HepG2 (cell line): ENCODE results near the gene MEIS3. TPM values are rescaled to one million over a fixed set of nuclear protein-coding genes. Genes with fewer than 3 reads are reported as not detected.
"Not testable (repeated sequence)": the region's sequence is repeated elsewhere in the genome, so short reads cannot be mapped to it uniquely, and the experiment has no call there.

Source experiments
- ATAC-seq: fragments of 200-7000 bp; cut with Tn5 transposase; 3 replicates; pipeline ENCODE4 v1.9.1; 2020; ENCODE audit warnings: mild to moderate bottlenecking, moderate library complexity
- BruUV-seq: library from RNA; stranded (reverse); fragments of 400-500 nt; replicated peaks from 2 replicates; lab custom pipeline; 2021; lab: Mats Ljungman, UMichigan
- CTCF ChIA-PET: fragments of 300-600 bp; formaldehyde crosslinking; extraction: SDS; loops from one replicate; lab custom pipeline; 2021; ENCODE audit warnings: low total read pairs, inconsistent platforms, low intra/inter-chr PET ratio; lab: Yijun Ruan, JAX
- POLR2A ChIA-PET: fragments of 350-600 bp; sonication (Branson Sonifier 250); formaldehyde crosslinking; loops from one replicate; lab custom pipeline; 2020; ENCODE audit warnings: antibody characterized with exemption, inconsistent platforms; lab: Yijun Ruan, JAX
- DNase-seq: peaks from one replicate; pipeline ENCODE4 v3.0.0-alpha.2; 2015; ENCODE audit warnings: low spot score
- FAIRE-seq: peaks from 3 replicates; lab custom pipeline; 2011; peaks lifted over from hg19 to GRCh38; lab: Jason Lieb, UNC
- H2AFZ ChIP-seq: one replicate; pipeline ENCODE4 v1.6.1; 2011; ENCODE audit warnings: low read length, inconsistent platforms
- H3K27ac ChIP-seq: fragments of 300-600 bp; 3 replicates; pipeline ENCODE4 v1.8.0; 2011; ENCODE audit warnings: mixed run types, mild to moderate bottlenecking, mixed read lengths, low read length, inconsistent platforms; ENCODE audit not compliant: insufficient read depth; ENCODE audit errors: extremely low read length
- H3K27me3 ChIP-seq, 2 experiments: fragments of 200-600 bp in 1 of 2; 2 replicates in 1 of 2; 3 replicates in 1 of 2; pipeline versions ENCODE4 v1.6.0 to v1.8.0; 2011; ENCODE audit warnings: low read length in 2 of 2, mild to moderate bottlenecking in 2 of 2, moderate library complexity in 2 of 2, inconsistent platforms in 1 of 2; ENCODE audit not compliant: insufficient read depth in 2 of 2, control insufficient read depth in 1 of 2
- H3K36me3 ChIP-seq, 2 experiments: fragments of 200-600 bp in 1 of 2; replicated peaks in 1 of 2; 2 replicates in 1 of 2; 3 replicates in 1 of 2; pipeline versions ENCODE4 v1.5.1 to v1.8.0; 2011; ENCODE audit warnings: low read length in 2 of 2, inconsistent platforms in 1 of 2; ENCODE audit not compliant: insufficient read depth in 2 of 2, control insufficient read depth in 1 of 2
- H3K4me1 ChIP-seq: 2 replicates; pipeline ENCODE4 v1.5.1; 2012; ENCODE audit warnings: low read length, inconsistent platforms; ENCODE audit not compliant: insufficient read depth
- H3K4me2 ChIP-seq: 2 replicates; pipeline ENCODE4 v1.6.0; 2011; ENCODE audit warnings: low read depth, low read length, inconsistent platforms
- H3K4me3 ChIP-seq, 3 experiments: fragments of 200-600 bp in 1 of 3; sonication (generic), shearing (Covaris generic) in 1 of 3; replicated peaks in 1 of 3; 2 replicates each; pipeline ENCODE4 v1.5.1; 2011 to 2016; ENCODE audit warnings: low read length in 3 of 3, inconsistent platforms in 2 of 3, low read depth in 2 of 3, mild to moderate bottlenecking in 2 of 3, control low read depth in 1 of 3, mixed read lengths in 1 of 3; ENCODE audit not compliant: insufficient read depth in 1 of 3
- H3K79me2 ChIP-seq: one replicate; pipeline ENCODE4 v1.6.1; 2011; ENCODE audit warnings: low read length, inconsistent platforms; ENCODE audit not compliant: insufficient read depth
- H3K9ac ChIP-seq: 2 replicates; pipeline ENCODE4 v1.6.0; 2011; ENCODE audit warnings: mild to moderate bottlenecking, low read depth, low read length, inconsistent platforms; ENCODE audit not compliant: insufficient read depth
- H3K9me3 ChIP-seq: 2 replicates; pipeline ENCODE4 v1.5.1; 2012; ENCODE audit warnings: mild to moderate bottlenecking, low read length
- H4K20me1 ChIP-seq: 2 replicates; pipeline ENCODE4 v1.6.0; 2011; ENCODE audit warnings: inconsistent platforms, mild to moderate bottlenecking, low read length, moderate library complexity; ENCODE audit not compliant: insufficient read depth
- MTF2 ChIP-seq: sonication (generic); formaldehyde crosslinking; IDR thresholded peaks from 2 replicates; pipeline ENCODE4 v1.5.0; 2020; ENCODE audit warnings: missing genetic modification reagents, borderline replicate concordance
- PPARG ChIP-seq: conservative IDR thresholded peaks from 2 replicates; pipeline ENCODE4 v1.6.1; 2016; ENCODE audit warnings: missing biosample characterization, missing genetic modification reagents
- ZFP36 ChIP-seq: fragments of 150-350 bp; IDR thresholded peaks from 2 replicates; pipeline ENCODE4 v1.6.1; 2018; ENCODE audit warnings: borderline replicate concordance, low read length, low read depth; ENCODE audit not compliant: partially characterized antibody
- ZFP36L1 ChIP-seq: sonication (generic); formaldehyde crosslinking; IDR thresholded peaks from 2 replicates; pipeline ENCODE4 v1.8.0; 2022; ENCODE audit warnings: mild to moderate bottlenecking, missing genetic modification reagents, moderate library complexity
- ZNF121 ChIP-seq: sonication (generic); formaldehyde crosslinking; IDR thresholded peaks from 2 replicates; pipeline ENCODE4 v1.5.0; 2020; ENCODE audit warnings: mild to moderate bottlenecking, missing genetic modification reagents
- ZNF292 ChIP-seq: sonication (generic); formaldehyde crosslinking; IDR thresholded peaks from 2 replicates; pipeline ENCODE4 v1.8.1; 2022; ENCODE audit warnings: mild to moderate bottlenecking, low read depth, missing genetic modification reagents, borderline replicate concordance
- ZNF3 ChIP-seq: IDR thresholded peaks from 2 replicates; pipeline ENCODE4 v1.7.0; 2017; ENCODE audit warnings: inconsistent platforms
- WGBS: methylation state at CpG from one replicate; pipeline ENCODE4 v1.1.6; 2017; ENCODE audit warnings: low lambda C conversion rate; 5-methylcytosine and 5-hydroxymethylcytosine counted together
- in situ Hi-C: cut with HindIII; loops from 2 replicates; pipeline ENCODE4 v1.10.0; 2017; ENCODE audit warnings: low pct_unique_long_range_greater_than_20kb; ENCODE audit not compliant: extremely low pct_ligation_motif_present
- intact Hi-C: fragments of 100-400 bp; cut with micrococcal nuclease; formaldehyde crosslinking; loops from one replicate; pipeline ENCODE4 v1.10.0; 2022; ENCODE audit not compliant: unreplicated experiment
- polyA plus RNA-seq, 8 experiments: library from polyadenylated mRNA; depleted of rRNA in 3 of 8; stranded (reverse) in 7 of 8; unstranded in 1 of 8; fragments of >200 nt; fragmentation: Illumina TruSeq in 4 of 8; extraction: Trizol in 4 of 8; gene quantifications; 2 replicates each; pipeline versions ENCODE4 v1.2.1 to v1.2.3, GENCODE V29; 2011 to 2016; ENCODE audit warnings: low read depth in 4 of 8, missing spikeins in 1 of 8, mixed read lengths in 1 of 8; ENCODE audit not compliant: insufficient read depth in 1 of 8
- total RNA-seq, 5 experiments: library from RNA; depleted of rRNA; stranded (reverse); fragments of >200 nt; fragmentation: Illumina TruSeq; extraction: Trizol; gene quantifications; 2 replicates each; pipeline ENCODE4 v1.2.3, GENCODE V29; 2016; ENCODE audit warnings: low read depth in 1 of 5

The MEIS3 gene
- total and polyA plus RNA-seq, 2 of the 13 experiments (the other 11 are each of a cell fraction or from before 2014, with no cell fraction given) = 0.09 to 0.70 TPM

GRCh38 chr19:47383890-47384289 lies 35.4 kb downstream of the MEIS3 start:
- intact Hi-C loops, CTCF ChIA-PET, ATAC-seq: not testable (repeated sequence)

GRCh38 chr19:47381653-47382279 lies 37.6 kb downstream of the MEIS3 start:
- FAIRE-seq (no peak), DNase-seq (no peak), ATAC-seq (no peak)
- Histone ChIP-seq H3K4me2 (no peak overlapping the region), H3K4me3 (no peak overlapping the region), H3K9me3 (no peaks in the 10 kb centered on the region), H2AFZ (no peak overlapping the region), H3K27ac (no peak overlapping the region), H4K20me1 (0 out of 2 replicates have a peak, but pooled peaks cover 3% of the 10 kb centered on the region), H3K79me2 (no peaks in the 10 kb centered on the region), H3K27me3 (no peaks in the 10 kb centered on the region), H3K36me3 (peaks cover 22 to 38% of the 10 kb centered on the region in 2 experiments), H3K9ac (no peak overlapping the region), H3K4me1 (no peaks in the 10 kb centered on the region)
- 98% methylated on average over 3 of the region's 11 CpGs for WGBS
- BruUV-seq = no TSS peak
- CTCF ChIA-PET = no interaction called here
- intact Hi-C loops (no loop called here), in situ Hi-C loops (no loop called here)
- TF ChIP-seq ZNF3 (CRISPR knock-in tag) (no peak), MTF2 (CRISPR knock-in tag) (no peak), ZFP36 (peak; percentile 70), ZFP36L1 (CRISPR knock-in tag) (no peak), PPARG (CRISPR knock-in tag) (no peak), ZNF292 (CRISPR knock-in tag) (no peak)
- POLR2A ChIA-PET = no interaction called here

More at GRCh38 chr19:47383890-47384289, 35.4 kb downstream of the MEIS3 start:
- H3K27ac ChIP-seq, POLR2A ChIA-PET, H3K4me2 ChIP-seq, H3K27me3 ChIP-seq, H3K4me1 ChIP-seq, H3K9me3 ChIP-seq, H3K9ac ChIP-seq, DNase-seq, BruUV-seq, H4K20me1 ChIP-seq, H3K4me3 ChIP-seq, FAIRE-seq: not testable (repeated sequence)
- peaks cover 13 to 32% of the 10 kb centered on the region in 2 experiments for H3K36me3 ChIP-seq
- WGBS = 96% methylated on average over 5 of the region's 5 CpGs
- peak; percentile 34; the same call in 1 of the 2 replicates for TF ChIP-seq ZNF121 (CRISPR knock-in tag)
- TF ChIP-seq, all 625 proteins: peak for 1; not testable (repeated sequence) for 624
- H3K79me2 ChIP-seq, H2AFZ ChIP-seq, in situ Hi-C loops: not testable (repeated sequence)
